WTC11 (cell line): Measurements from ENCODE around the gene LOXL1.

ENCODE experiments used
- CTCF ChIP-seq: fragments of 200-600 bp; IDR thresholded peaks from 2 replicates; pipeline ENCODE4 v1.8.0; 2022; ENCODE audit warnings: antibody characterized with exemption
- GABPB1 ChIP-seq: sonication (generic); formaldehyde crosslinking; IDR thresholded peaks from 2 replicates; pipeline ENCODE4 v1.8.1; 2023; ENCODE audit warnings: mild to moderate bottlenecking, missing genetic modification reagents
- NR1H2 ChIP-seq: sonication (generic); formaldehyde crosslinking; IDR thresholded peaks from 2 replicates; pipeline ENCODE4 v1.9.0; 2021; ENCODE audit warnings: mild to moderate bottlenecking, moderate library complexity, missing genetic modification reagents
- PRDM15 ChIP-seq: sonication (generic); formaldehyde crosslinking; IDR thresholded peaks from 2 replicates; pipeline ENCODE4 v1.8.0; 2022; ENCODE audit warnings: missing genetic modification reagents
- RELA ChIP-seq: sonication (generic); formaldehyde crosslinking; IDR thresholded peaks from 2 replicates; pipeline ENCODE4 v1.8.1; 2022; ENCODE audit warnings: missing genetic modification reagents, mild to moderate bottlenecking, borderline replicate concordance
- TCF7 ChIP-seq: sonication (generic); formaldehyde crosslinking; IDR thresholded peaks from 2 replicates; pipeline ENCODE4 v1.8.0; 2022; ENCODE audit warnings: mild to moderate bottlenecking, low read depth, missing genetic modification reagents, moderate library complexity
- ZNF671 ChIP-seq: fragments of 250-450 bp; sonication (Bioruptor Pico); IDR thresholded peaks from 2 replicates; pipeline ENCODE4 v1.8.0; 2021; ENCODE audit warnings: mild to moderate bottlenecking

GRCh38 chr15:73946046-73946721, 19.9 kb downstream of the LOXL1 start:
- no peak for TF ChIP-seq CTCF
- TF ChIP-seq PRDM15 (CRISPR knock-in tag): no peak
- no peak for TF ChIP-seq GABPB1 (CRISPR knock-in tag)
- TF ChIP-seq TCF7 (CRISPR knock-in tag): no peak
- TF ChIP-seq NR1H2 (CRISPR knock-in tag): no peak
- no peak for TF ChIP-seq ZNF671 (CRISPR knock-in tag)
- TF ChIP-seq RELA (CRISPR knock-in tag): no peak
